ENCODE results near the gene VAX1. TPM values are rescaled to one million over a fixed set of nuclear protein-coding genes. Genes with fewer than 3 reads are reported as not detected.

The VAX1 gene
- total and polyA plus RNA-seq, 3 experiments from 2014 or later = not detected

DNA sequence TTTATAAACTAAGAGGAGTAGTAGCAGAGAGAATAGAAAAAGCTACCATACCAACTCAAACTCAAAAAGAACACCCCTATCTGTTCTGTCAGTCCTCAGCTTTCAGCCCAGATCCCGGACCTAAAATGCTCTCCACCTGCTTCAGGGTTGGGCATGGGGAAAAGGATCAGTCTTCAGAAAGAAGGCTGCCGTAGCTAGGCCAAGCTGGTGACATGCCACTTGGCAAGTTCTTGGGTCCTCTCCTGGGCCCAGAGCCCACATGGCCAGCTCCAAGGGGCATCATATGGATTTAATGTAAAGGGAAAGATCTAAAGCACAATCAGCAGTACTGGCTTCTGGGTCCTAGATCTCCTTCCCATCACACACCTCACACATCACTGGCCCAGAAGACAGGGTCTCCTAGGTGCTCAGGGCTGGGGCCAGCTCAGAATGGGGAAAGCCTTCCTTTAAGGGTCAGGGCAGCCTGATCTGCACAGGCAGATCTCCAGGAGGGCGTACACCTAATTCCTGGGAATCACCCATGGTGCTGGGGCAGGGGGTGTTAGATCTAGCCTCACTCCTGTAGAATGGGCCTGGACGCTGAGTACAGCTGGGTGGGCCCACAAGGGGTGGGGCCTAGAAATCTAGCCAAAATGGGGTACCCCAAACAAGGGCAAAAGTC lies 2.5 kb downstream of the VAX1 start:
- H3K27ac Mint-ChIP-seq = no peak overlapping the region
- H3K27me3 ChIP-seq (ENCODE audit: insufficient read depth, low read length, poor library complexity, severe bottlenecking) = peaks cover 43% of the 10 kb centered on the region
- CTCF ChIA-PET = no interaction called here
- no peak for DNase-seq
- no peaks in the 10 kb centered on the region for H3K9me3 ChIP-seq (ENCODE audit: low read length)
- H3K27ac ChIP-seq (ENCODE audit: low read depth, low read length) = no peak overlapping the region
- POLR2A ChIA-PET = no interaction called here
- no peak overlapping the region for H3K4me3 ChIP-seq (ENCODE audit: low read length)
- H3K27me3 Mint-ChIP-seq = peaks cover 64 to 69% of the 10 kb centered on the region in 2 donors
- peaks cover 24 to 54% (median 32%) of the 10 kb centered on the region in 3 donors for H3K4me1 Mint-ChIP-seq
- peaks cover 14% of the 10 kb centered on the region for H3K4me1 ChIP-seq (ENCODE audit: insufficient read depth, low read length)
- H3K9me3 Mint-ChIP-seq = peaks cover 0 to 4% (median 3%) of the 10 kb centered on the region in 5 donors
- H3K36me3 Mint-ChIP-seq = no peaks in the 10 kb centered on the region
- no peaks in the 10 kb centered on the region for H3K36me3 ChIP-seq (ENCODE audit: insufficient read depth, low read length)
- peak overlapping the region in 1 of 7 donors; percentile 15 for H3K4me3 Mint-ChIP-seq

DNA sequence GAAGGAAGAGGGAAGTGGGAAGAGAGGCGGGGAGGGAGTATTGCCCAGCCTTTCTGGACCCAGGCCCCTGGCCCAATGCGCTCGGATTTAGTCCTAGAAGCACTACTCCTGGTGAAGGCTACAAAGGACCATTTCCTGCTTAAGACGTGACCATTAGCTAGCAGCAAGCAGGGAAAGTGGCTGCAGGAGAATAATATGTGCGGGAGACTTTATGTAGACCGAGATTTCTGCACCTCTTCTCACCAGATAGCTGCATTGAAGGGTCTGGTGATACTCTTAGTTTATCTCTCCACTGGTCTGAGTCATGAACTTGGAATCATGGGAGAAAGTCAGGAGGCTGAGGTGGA lies 3.1 kb downstream of the VAX1 start:
- Histone ChIP-seq H3K4me1 (ENCODE audit: insufficient read depth, low read length) (peaks cover 14% of the 10 kb centered on the region), H3K27me3 (ENCODE audit: insufficient read depth, low read length, poor library complexity, severe bottlenecking) (peaks cover 44% of the 10 kb centered on the region)

GRCh38 chr10:117134306-117135025 lies 3.6 kb downstream of the VAX1 start:
- Mint-ChIP-seq H3K36me3 (no peaks in the 10 kb centered on the region), H3K27ac (no peak overlapping the region), H3K27me3 (peaks cover 73 to 80% of the 10 kb centered on the region in 2 donors), H3K9me3 (peaks cover 0 to 6% (median 5%) of the 10 kb centered on the region in 5 donors), H3K4me1 (peaks cover 26 to 55% (median 32%) of the 10 kb centered on the region in 3 donors), H3K4me3 (peak overlapping the region in 2 of 7 donors; percentile 20 to 44)
- H3K27ac ChIP-seq (ENCODE audit: low read depth, low read length) = no peak overlapping the region
- no peak for DNase-seq
- H3K4me1 ChIP-seq (ENCODE audit: insufficient read depth, low read length) = peaks cover 14% of the 10 kb centered on the region
- ChIA-PET POLR2A (no interaction called here), CTCF (no interaction called here)
- H3K27me3 ChIP-seq (ENCODE audit: insufficient read depth, low read length, poor library complexity, severe bottlenecking) = peaks cover 47% of the 10 kb centered on the region
- H3K4me3 ChIP-seq (ENCODE audit: low read length) = no peak overlapping the region
- no peaks in the 10 kb centered on the region for H3K36me3 ChIP-seq (ENCODE audit: insufficient read depth, low read length)
- no peaks in the 10 kb centered on the region for H3K9me3 ChIP-seq (ENCODE audit: low read length)

More for the DNA sequence above, 3.1 kb downstream of the VAX1 start:
- Mint-ChIP-seq H3K36me3 (no peaks in the 10 kb centered on the region), H3K4me3 (peak overlapping the region in 2 of 7 donors; percentile 20 to 44), H3K27ac (no peak overlapping the region), H3K27me3 (peaks cover 69 to 74% of the 10 kb centered on the region in 2 donors), H3K9me3 (peaks cover 0 to 4% (median 3%) of the 10 kb centered on the region in 5 donors), H3K4me1 (peaks cover 24 to 55% (median 32%) of the 10 kb centered on the region in 3 donors)
- no peaks in the 10 kb centered on the region for H3K9me3 ChIP-seq (ENCODE audit: low read length)
- ChIA-PET POLR2A (no interaction called here), CTCF (no interaction called here)
- no peak overlapping the region for H3K4me3 ChIP-seq (ENCODE audit: low read length)
- DNase-seq = no peak
- no peak overlapping the region for H3K27ac ChIP-seq (ENCODE audit: low read depth, low read length)
- no peaks in the 10 kb centered on the region for H3K36me3 ChIP-seq (ENCODE audit: insufficient read depth, low read length)

- POLR2A ChIA-PET = no interaction called here
- no peak for DNase-seq
- Histone ChIP-seq H3K4me3 (ENCODE audit: low read length) (no peak overlapping the region), H3K4me1 (ENCODE audit: insufficient read depth, low read length) (peaks cover 14% of the 10 kb centered on the region), H3K36me3 (ENCODE audit: insufficient read depth, low read length) (no peaks in the 10 kb centered on the region), H3K27ac (ENCODE audit: low read depth, low read length) (no peak overlapping the region), H3K9me3 (ENCODE audit: low read length) (no peaks in the 10 kb centered on the region), H3K27me3 (ENCODE audit: insufficient read depth, low read length, poor library complexity, severe bottlenecking) (peaks cover 47% of the 10 kb centered on the region)
- Mint-ChIP-seq H3K9me3 (peaks cover 0 to 4% (median 3%) of the 10 kb centered on the region in 5 donors), H3K4me1 (peaks cover 24 to 51% (median 32%) of the 10 kb centered on the region in 3 donors), H3K27me3 (peaks cover 72 to 76% of the 10 kb centered on the region in 2 donors), H3K4me3 (peak overlapping the region in 5 of 7 donors; percentile 0 to 61 (median 13)), H3K27ac (no peak overlapping the region), H3K36me3 (no peaks in the 10 kb centered on the region)
- CTCF ChIA-PET = no interaction called here
Observed at GRCh38 chr10:117134056-117134305, 4.1 kb downstream of the VAX1 start.

DNA sequence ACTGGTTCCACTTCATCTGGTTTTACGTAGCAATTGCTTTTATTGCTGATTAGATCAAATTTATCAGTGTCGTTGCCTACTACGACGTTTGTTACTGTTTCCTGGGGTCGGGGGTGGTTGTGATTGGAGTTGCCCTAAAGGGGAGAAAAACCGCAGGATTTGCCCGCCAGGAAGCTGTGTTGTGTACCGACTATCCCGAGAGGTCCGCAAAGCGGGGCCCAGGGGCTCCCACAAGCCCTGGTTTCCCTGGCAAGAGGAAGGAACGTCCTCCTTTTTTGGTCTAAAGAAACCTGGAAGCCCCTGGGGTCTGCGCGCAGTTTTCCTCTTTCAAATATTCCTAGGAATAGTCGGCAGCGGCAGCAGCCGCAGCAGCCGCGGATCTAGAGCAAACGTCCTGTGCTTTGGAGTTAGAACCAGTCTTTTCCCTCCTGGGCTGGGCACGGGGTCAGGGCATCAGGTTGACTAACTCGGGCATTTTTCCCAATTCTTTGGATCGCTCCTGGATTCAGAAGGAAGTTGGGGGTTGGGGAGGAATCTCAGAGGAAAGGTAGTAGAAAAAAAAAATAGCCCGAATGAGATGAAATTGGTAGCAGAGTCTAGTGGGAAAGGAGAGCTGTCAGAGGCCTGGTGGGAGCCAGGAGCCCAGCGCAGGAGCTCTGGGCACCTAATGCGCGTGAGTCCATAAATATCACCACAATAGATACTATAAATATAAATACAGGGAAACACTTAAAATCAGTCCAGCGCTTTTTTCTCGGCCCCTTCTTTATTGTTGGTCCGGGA lies 4.6 kb downstream of the VAX1 start:
- peaks cover 45% of the 10 kb centered on the region for H3K27me3 ChIP-seq (ENCODE audit: insufficient read depth, low read length, poor library complexity, severe bottlenecking)
- Mint-ChIP-seq H3K4me1 (peaks cover 24 to 48% (median 32%) of the 10 kb centered on the region in 3 donors), H3K9me3 (peaks cover 0 to 4% (median 3%) of the 10 kb centered on the region in 5 donors), H3K27me3 (peaks cover 69 to 77% of the 10 kb centered on the region in 2 donors), H3K36me3 (no peaks in the 10 kb centered on the region), H3K4me3 (peak overlapping the region in 6 of 7 donors; percentile 8 to 61 (median 40)), H3K27ac (peak overlapping the region in 2 of 8 donors; percentile 26 to 52)
- no peak overlapping the region for H3K4me3 ChIP-seq (ENCODE audit: low read length)
- POLR2A ChIA-PET = no interaction called here
- peaks cover 14% of the 10 kb centered on the region for H3K4me1 ChIP-seq (ENCODE audit: insufficient read depth, low read length)
- no peaks in the 10 kb centered on the region for H3K36me3 ChIP-seq (ENCODE audit: insufficient read depth, low read length)
- CTCF ChIA-PET = no interaction called here
- H3K27ac ChIP-seq (ENCODE audit: low read depth, low read length) = no peak overlapping the region
- no peaks in the 10 kb centered on the region for H3K9me3 ChIP-seq (ENCODE audit: low read length)
- no peak for DNase-seq

DNA sequence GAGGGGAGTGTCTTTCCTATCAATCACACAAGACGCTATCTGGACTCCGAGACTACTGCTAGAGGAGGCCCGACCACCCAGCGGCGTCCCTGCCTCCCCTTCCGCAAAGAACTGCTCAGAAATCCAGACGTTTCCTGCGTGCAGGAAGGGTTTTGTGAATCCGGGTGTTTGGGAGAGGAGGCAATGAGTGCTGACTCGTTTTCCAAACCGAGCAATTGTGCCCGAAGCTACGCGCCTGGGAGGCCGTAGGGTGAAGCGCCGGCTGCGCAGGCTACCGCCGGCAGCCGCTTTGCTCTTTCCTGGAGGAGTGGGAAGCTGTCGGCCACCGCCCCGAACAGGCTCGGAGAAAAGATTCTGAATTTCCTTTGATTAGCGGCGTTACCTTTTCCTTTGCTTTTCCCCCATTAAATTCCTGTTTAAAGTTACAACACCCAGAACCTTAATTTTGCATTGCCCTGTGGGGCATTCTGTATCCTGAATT lies 5.3 kb downstream of the VAX1 start:
- Histone ChIP-seq H3K9me3 (ENCODE audit: low read length) (no peaks in the 10 kb centered on the region), H3K27ac (ENCODE audit: low read depth, low read length) (no peak overlapping the region), H3K4me1 (ENCODE audit: insufficient read depth, low read length) (peaks cover 14% of the 10 kb centered on the region), H3K27me3 (ENCODE audit: insufficient read depth, low read length, poor library complexity, severe bottlenecking) (peaks cover 41% of the 10 kb centered on the region), H3K36me3 (ENCODE audit: insufficient read depth, low read length) (no peaks in the 10 kb centered on the region), H3K4me3 (ENCODE audit: low read length) (no peak overlapping the region)
- peaks cover 24 to 45% (median 32%) of the 10 kb centered on the region in 3 donors for H3K4me1 Mint-ChIP-seq
- H3K27ac Mint-ChIP-seq = peak overlapping the region in 1 of 8 donors; percentile 52
- H3K36me3 Mint-ChIP-seq = no peaks in the 10 kb centered on the region
- peaks cover 71 to 79% of the 10 kb centered on the region in 2 donors for H3K27me3 Mint-ChIP-seq
- DNase-seq = no peak
- POLR2A ChIA-PET = no interaction called here
- peaks cover 0 to 4% (median 3%) of the 10 kb centered on the region in 5 donors for H3K9me3 Mint-ChIP-seq
- peak overlapping the region in 2 of 7 donors; percentile 38 to 41 for H3K4me3 Mint-ChIP-seq
- CTCF ChIA-PET = no interaction called here

DNA sequence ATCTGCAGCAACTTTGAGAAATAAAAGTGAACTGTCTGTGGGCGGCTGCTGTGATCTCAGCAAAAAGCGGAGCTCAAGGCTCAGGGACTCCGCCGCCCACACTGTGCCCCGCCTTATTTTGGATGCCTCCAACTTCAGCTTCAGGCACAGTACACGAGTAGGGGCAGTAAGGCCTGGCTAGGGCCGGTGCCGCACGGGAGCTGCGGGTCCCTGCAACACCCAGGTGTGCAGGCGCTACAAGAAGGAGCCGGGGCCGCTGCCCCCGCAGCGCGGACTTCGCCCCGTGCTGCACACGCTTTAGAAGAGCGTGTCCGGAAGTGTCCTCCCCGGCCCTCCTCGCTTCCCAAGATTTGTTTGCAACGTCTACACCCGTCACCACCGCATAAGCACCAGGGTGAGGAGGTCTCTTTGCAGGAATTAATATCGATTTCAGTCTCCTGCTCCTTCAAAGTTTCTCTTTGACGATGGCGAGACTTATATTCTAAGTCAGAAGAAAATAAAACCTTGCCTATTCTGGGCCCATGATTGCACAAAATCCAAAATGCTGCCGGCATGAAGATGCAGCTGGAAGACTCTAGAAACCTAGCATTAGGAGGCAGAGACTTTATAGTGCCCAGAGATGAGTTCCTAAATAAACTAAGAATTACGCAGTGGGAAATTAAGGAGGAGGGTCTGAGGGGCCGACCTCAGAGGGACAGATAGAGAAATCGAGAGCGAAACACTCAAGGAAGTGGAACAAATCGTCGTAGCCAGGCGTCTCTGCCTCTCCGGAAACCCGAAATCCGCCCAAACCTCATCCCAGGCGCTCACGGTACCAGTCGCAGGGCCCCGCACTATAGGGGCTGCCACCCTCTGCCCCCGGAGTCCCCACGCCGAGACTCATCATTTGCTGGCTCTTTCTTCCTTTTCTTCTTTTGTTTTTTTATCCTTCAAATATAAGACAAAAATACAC lies 6.4 kb downstream of the VAX1 start:
- Histone ChIP-seq H3K36me3 (ENCODE audit: insufficient read depth, low read length) (no peaks in the 10 kb centered on the region), H3K9me3 (ENCODE audit: low read length) (no peaks in the 10 kb centered on the region), H3K4me3 (ENCODE audit: low read length) (peak overlapping the region; percentile 22), H3K4me1 (ENCODE audit: insufficient read depth, low read length) (peaks cover 14% of the 10 kb centered on the region), H3K27me3 (ENCODE audit: insufficient read depth, low read length, poor library complexity, severe bottlenecking) (peaks cover 39% of the 10 kb centered on the region), H3K27ac (ENCODE audit: low read depth, low read length) (no peak overlapping the region)
- peaks cover 75 to 85% of the 10 kb centered on the region in 2 donors for H3K27me3 Mint-ChIP-seq
- POLR2A ChIA-PET = no interaction called here
- H3K36me3 Mint-ChIP-seq = no peaks in the 10 kb centered on the region
- DNase-seq = no peak
- no peak overlapping the region for H3K27ac Mint-ChIP-seq
- peak overlapping the region in 6 of 7 donors; percentile 30 to 76 (median 64) for H3K4me3 Mint-ChIP-seq
- peaks cover 24 to 44% (median 32%) of the 10 kb centered on the region in 3 donors for H3K4me1 Mint-ChIP-seq
- H3K9me3 Mint-ChIP-seq = peaks cover 0 to 4% (median 3%) of the 10 kb centered on the region in 5 donors
- CTCF ChIA-PET = no interaction called here
